Uterus (tissue), 4 donors: ENCODE results near the gene TDRKH. TPM values are rescaled to one million over a fixed set of nuclear protein-coding genes. Genes with fewer than 3 reads are reported as not detected.

Source experiments
- DNase-seq, 2 donors: peaks; one replicate each; pipeline ENCODE4 v3.0.0-alpha.2; 2019 to 2020
- H3K27ac ChIP-seq, 2 donors: fragments of 200-600 bp; sonication (generic); 1 replicate in 1 of 2; 2 replicates in 1 of 2; pipeline ENCODE4 v1.5.1; 2016 to 2018
- H3K27me3 ChIP-seq, 2 donors: fragments of 200-600 bp; sonication (generic); one replicate each; pipeline ENCODE4 v1.5.1; 2018 to 2019; ENCODE audit warnings: control low read depth in 1 of 2
- H3K36me3 ChIP-seq, 2 donors: fragments of 200-600 bp; sonication (generic); one replicate each; pipeline ENCODE4 v1.5.1; 2019; ENCODE audit warnings: control low read depth in 1 of 2
- H3K4me1 ChIP-seq, 2 donors: fragments of 200-600 bp; sonication (generic); one replicate each; pipeline ENCODE4 v1.5.1; 2018 to 2019; ENCODE audit warnings: control low read depth in 1 of 2
- H3K4me3 ChIP-seq, 2 donors: fragments of 200-600 bp; sonication (generic); 1 replicate in 1 of 2; 2 replicates in 1 of 2; pipeline ENCODE4 v1.5.1; 2018 to 2019; ENCODE audit warnings: mild to moderate bottlenecking in 1 of 2
- H3K9me3 ChIP-seq, 2 donors: fragments of 200-600 bp; sonication (generic); one replicate each; pipeline ENCODE4 v1.5.1; 2019; ENCODE audit warnings: control low read depth in 1 of 2
- CTCF ChIP-seq, 4 experiments: fragments of 200-600 bp in 2 of 4; fragments of 450-650 bp in 2 of 4; sonication (generic) in 2 of 4; IDR thresholded peaks; one replicate each; pipeline ENCODE4 v1.5.1; 2016 to 2019; ENCODE audit warnings: antibody characterized with exemption in 4 of 4, mild to moderate bottlenecking in 2 of 4, moderate library complexity in 1 of 4
- POLR2A ChIP-seq, 2 donors: fragments of 450-650 bp; IDR thresholded peaks; one replicate each; pipeline ENCODE4 v1.6.1; 2016; ENCODE audit warnings: antibody characterized with exemption in 2 of 2, mild to moderate bottlenecking in 1 of 2, moderate library complexity in 1 of 2
- intact Hi-C: fragments of 100-400 bp; cut with DNase I; formaldehyde crosslinking; loops from one replicate; pipeline ENCODE4 v1.15.1; 2023; ENCODE audit warnings: low total_unique reads
- total RNA-seq, 4 donors: library from RNA; depleted of rRNA in 3 of 4; stranded (reverse); fragments of >200 nt in 3 of 4; gene quantifications; one replicate each; pipeline versions ENCODE4 v1.1.0 to v1.2.4, GENCODE V29; 2014 to 2023
- donor health status: DM: yes; HTN: yes; CAD: no.

TDRKH gene
- total RNA-seq, 4 donors from 2014 or later = 0.26 to 6.8 (median 1.8) TPM

- H3K36me3 ChIP-seq = no peaks in the 10 kb centered on the region
- no peak for TF ChIP-seq POLR2A (IDR thresholded peaks at IDR 0.05)
- TF ChIP-seq CTCF (IDR thresholded peaks at IDR 0.05) = no peak
- DNase-seq = no peak
- no peak overlapping the region for H3K27ac ChIP-seq
- no peaks in the 10 kb centered on the region for H3K4me1 ChIP-seq
- H3K9me3 ChIP-seq = no peaks in the 10 kb centered on the region
- H3K4me3 ChIP-seq = no peak overlapping the region
- intact Hi-C loops = no loop called here
- H3K27me3 ChIP-seq = no peaks in the 10 kb centered on the region
Measured at GRCh38 chr1:151813271-151813977, 23.1 kb upstream of the TDRKH start.

DNA sequence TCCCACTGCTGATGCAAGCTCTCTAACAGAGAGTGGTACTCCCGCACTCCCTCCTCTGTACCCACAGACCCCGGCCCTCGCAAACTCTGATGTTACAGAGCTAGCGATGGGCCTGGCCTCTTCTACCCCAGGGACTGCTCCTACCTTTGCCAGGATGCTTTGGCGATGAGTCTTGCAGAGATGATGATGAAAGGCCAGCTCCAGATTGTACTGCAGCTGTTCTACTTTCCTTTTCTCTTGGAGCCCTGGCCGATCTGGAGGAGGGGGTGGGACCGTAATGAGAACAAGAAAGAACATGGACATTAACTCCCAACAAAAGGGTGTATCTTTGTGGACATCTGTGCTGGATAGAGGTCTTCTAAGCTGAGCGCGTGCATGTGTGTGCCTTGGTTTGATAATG, 20.9 kb upstream of the TDRKH start:
- TF ChIP-seq POLR2A (IDR thresholded peaks at IDR 0.05) (no peak), CTCF (IDR thresholded peaks at IDR 0.05) (no peak)
- intact Hi-C loops = no loop called here

GRCh38 chr1:151809985-151810556, 19.8 kb upstream of the TDRKH start:
- TF ChIP-seq POLR2A (IDR thresholded peaks at IDR 0.05) = no peak
- TF ChIP-seq CTCF (IDR thresholded peaks at IDR 0.05) = no peak
- intact Hi-C loops = no loop called here

More for the DNA sequence above, 20.9 kb upstream of the TDRKH start:
- no peaks in the 10 kb centered on the region for H3K27me3 ChIP-seq
- H3K27ac ChIP-seq = no peak overlapping the region
- no peak for DNase-seq
- no peak overlapping the region for H3K4me3 ChIP-seq
- H3K4me1 ChIP-seq = no peaks in the 10 kb centered on the region
- H3K9me3 ChIP-seq = no peaks in the 10 kb centered on the region
- no peaks in the 10 kb centered on the region for H3K36me3 ChIP-seq

DNA sequence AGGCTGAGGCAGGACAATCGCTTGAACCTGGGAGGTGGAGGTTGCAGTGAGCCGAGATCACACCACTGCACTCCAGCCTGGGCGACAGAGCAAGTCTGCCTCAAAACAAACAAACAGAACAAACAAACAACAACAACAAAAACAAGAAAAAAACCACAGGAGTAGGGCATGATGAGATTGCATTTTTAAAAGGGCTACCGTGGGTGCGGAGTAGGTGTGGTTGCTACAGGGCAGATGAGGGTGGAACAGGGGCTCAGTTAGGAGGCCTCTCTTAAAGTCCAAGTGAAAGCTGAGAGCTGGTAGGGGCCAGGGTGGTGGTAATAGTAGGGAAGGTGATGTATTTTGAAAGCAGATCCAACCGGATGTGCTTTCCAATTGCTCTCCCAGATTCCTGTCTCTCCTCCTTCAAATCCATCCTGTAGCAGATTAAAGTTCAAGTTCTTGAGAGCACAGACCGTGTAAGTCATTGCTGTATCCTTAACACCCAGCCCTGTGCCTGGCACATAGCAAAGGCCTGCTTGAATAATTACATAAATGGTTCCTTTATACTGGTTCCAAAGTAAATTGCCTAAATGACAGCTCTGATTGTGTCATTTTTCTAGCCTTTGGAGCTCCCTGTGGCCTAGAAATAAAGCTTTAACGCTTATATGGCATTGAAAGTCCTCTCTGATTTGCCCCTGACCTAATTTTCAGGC, 19.1 kb upstream of the TDRKH start:
- H3K9me3 ChIP-seq = no peaks in the 10 kb centered on the region
- no peaks in the 10 kb centered on the region for H3K36me3 ChIP-seq
- no peak for TF ChIP-seq POLR2A (IDR thresholded peaks at IDR 0.05)
- no peak for TF ChIP-seq CTCF (IDR thresholded peaks at IDR 0.05)
- H3K27me3 ChIP-seq = no peaks in the 10 kb centered on the region
- no peak overlapping the region for H3K4me3 ChIP-seq
- no peaks in the 10 kb centered on the region for H3K4me1 ChIP-seq
- H3K27ac ChIP-seq = no peak overlapping the region
- no peak for DNase-seq
- intact Hi-C loops = no loop called here

More at GRCh38 chr1:151809985-151810556, 19.8 kb upstream of the TDRKH start:
- no peak for DNase-seq
- H3K9me3 ChIP-seq = no peaks in the 10 kb centered on the region
- no peak overlapping the region for H3K27ac ChIP-seq
- no peak overlapping the region for H3K4me3 ChIP-seq
- no peaks in the 10 kb centered on the region for H3K36me3 ChIP-seq
- no peaks in the 10 kb centered on the region for H3K4me1 ChIP-seq
- no peaks in the 10 kb centered on the region for H3K27me3 ChIP-seq

DNA sequence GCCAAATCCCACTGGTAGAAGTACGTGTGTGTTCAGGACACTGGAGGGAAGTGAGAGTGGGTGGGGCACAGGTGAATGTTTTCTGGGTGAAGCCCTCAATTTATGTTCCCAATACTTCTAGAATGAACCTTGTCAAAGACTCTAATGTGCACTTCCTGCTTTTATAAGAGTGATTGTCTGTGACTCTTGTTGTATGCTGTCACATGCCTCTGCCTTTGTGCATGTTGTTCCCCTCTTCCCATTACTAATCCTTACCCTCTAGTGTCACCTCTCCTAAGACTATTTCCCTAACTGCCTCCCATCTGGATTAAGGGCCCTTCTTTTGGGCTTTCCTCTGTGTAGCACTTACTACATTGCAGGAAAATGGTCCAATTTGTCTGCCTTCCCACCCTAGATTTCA, 17.5 kb upstream of the TDRKH start:
- no peak for TF ChIP-seq CTCF (IDR thresholded peaks at IDR 0.05)
- DNase-seq = no peak
- no peaks in the 10 kb centered on the region for H3K36me3 ChIP-seq
- H3K27me3 ChIP-seq = no peaks in the 10 kb centered on the region
- H3K4me1 ChIP-seq = no peaks in the 10 kb centered on the region
- no peak overlapping the region for H3K4me3 ChIP-seq
- intact Hi-C loops = no loop called here
- H3K9me3 ChIP-seq = no peaks in the 10 kb centered on the region
- no peak overlapping the region for H3K27ac ChIP-seq
